Astrocyte (in vitro differentiated cells and primary cell): ENCODE data around the gene CCDC28A.

Experiments used
- CTCF ChIP-seq: IDR thresholded peaks from 2 replicates; pipeline ENCODE4 v1.5.1; 2011; ENCODE audit warnings: low read depth, mild to moderate bottlenecking, inconsistent platforms, low read length, moderate library complexity; ENCODE audit not compliant: insufficient read depth
- EZH2 ChIP-seq: IDR thresholded peaks from 2 replicates; pipeline ENCODE4 v1.6.1; 2012; ENCODE audit warnings: mild to moderate bottlenecking, low read length, inconsistent platforms; ENCODE audit not compliant: insufficient read depth

- peak; percentile 58 for TF ChIP-seq CTCF
- TF ChIP-seq EZH2 = no peak
Measured at GRCh38 chr6:138765896-138766655, 7.5 kb upstream of the CCDC28A start.
